ENCODE results near the gene COL23A1. TPM values are rescaled to one million over a fixed set of nuclear protein-coding genes. Genes with fewer than 3 reads are reported as not detected.

The COL23A1 gene
- total and polyA plus RNA-seq, 2 experiments from 2014 or later: 4.8 to 8.2 TPM

GRCh38 chr5:178277866-178278265, 312.3 kb downstream of the COL23A1 start:
- H3K9me3 Mint-ChIP-seq: peaks cover 2% of the 10 kb centered on the region; the same call in 2 of the 3 replicates
- no peaks in the 10 kb centered on the region for H3K4me1 ChIP-seq (ENCODE audit: insufficient read depth)
- peaks cover 19% of the 10 kb centered on the region for H3K27me3 Mint-ChIP-seq (ENCODE audit: insufficient read depth, low read depth, poor library complexity)
- no peak overlapping the region for H3K4me2 ChIP-seq
- H3K27ac ChIP-seq (ENCODE audit: low read depth): no peak overlapping the region
- H3K79me2 ChIP-seq (replicated peaks; ENCODE audit: insufficient read depth): no peaks in the 10 kb centered on the region
- H3K36me3 Mint-ChIP-seq (ENCODE audit: low read depth): no peaks in the 10 kb centered on the region
- no peaks in the 10 kb centered on the region for H3K27me3 ChIP-seq (ENCODE audit: insufficient read depth)
- ATAC-seq (no peak), DNase-seq (ENCODE audit: low spot score) (no peak)
- H3K36me3 ChIP-seq (ENCODE audit: insufficient read depth): no peaks in the 10 kb centered on the region
- no peak overlapping the region for H3K4me3 ChIP-seq
- no peak overlapping the region for H3K4me3 Mint-ChIP-seq
- no peaks in the 10 kb centered on the region for H4K20me1 ChIP-seq (replicated peaks; ENCODE audit: insufficient read depth)
- no peak overlapping the region for H3K27ac Mint-ChIP-seq
- peaks cover 6% of the 10 kb centered on the region for H3K4me1 Mint-ChIP-seq
- H3F3A ChIP-seq (replicated peaks; ENCODE audit: low read depth): no peaks in the 10 kb centered on the region
- no peak overlapping the region for H2AFZ ChIP-seq
- TF ChIP-seq EZH2phosphoT487 (IDR thresholded peaks at IDR 0.05; ENCODE audit: unreplicated experiment) (no peak), CTCF (conservative IDR thresholded peaks at IDR 0.05; ENCODE audit: low read depth in 2 of 2) (no peak), EZH2 (IDR thresholded peaks at IDR 0.05; ENCODE audit: low read depth, unreplicated experiment) (no peak), NANOG (IDR thresholded peaks at IDR 0.05; ENCODE audit: borderline replicate concordance) (no peak), CREB1 (CRISPR knock-in tag; IDR thresholded peaks at IDR 0.05; ENCODE audit: low read depth) (no peak), STAT1 (IDR thresholded peaks at IDR 0.05; ENCODE audit: unreplicated experiment) (no peak), REST (IDR thresholded peaks at IDR 0.05; ENCODE audit: unreplicated experiment) (no peak), ETS1 (IDR thresholded peaks at IDR 0.05) (no peak), POLR2AphosphoS5 (IDR thresholded peaks at IDR 0.05; ENCODE audit: low read depth) (no peak), ZNF331 (CRISPR knock-in tag; IDR thresholded peaks at IDR 0.05; ENCODE audit: low read depth) (no peak), ZNF462 (CRISPR knock-in tag; IDR thresholded peaks at IDR 0.05) (no peak), JUNB (IDR thresholded peaks at IDR 0.05; ENCODE audit: unreplicated experiment) (no peak), ZNF114 (CRISPR knock-in tag; IDR thresholded peaks at IDR 0.05) (no peak)
- no peaks in the 10 kb centered on the region for H3K9me2 ChIP-seq (ENCODE audit: insufficient read depth)

All from GM23338 (cell line).